DMS 273 (cell line): Measurements from ENCODE around the gene NUDT6.
"Not testable (repeated sequence)": the region's sequence is repeated elsewhere in the genome, so short reads cannot be mapped to it uniquely, and the experiment has no call there.

Source experiments
- DNase-seq: peaks from one replicate; lab custom pipeline; 2025; ENCODE audit not compliant: unreplicated experiment; lab: John Stamatoyannopoulos, UW

Gene NUDT6

GRCh38 chr4:122879001-122879400 lies 43.4 kb downstream of the NUDT6 start:
- no peak for DNase-seq

DNA sequence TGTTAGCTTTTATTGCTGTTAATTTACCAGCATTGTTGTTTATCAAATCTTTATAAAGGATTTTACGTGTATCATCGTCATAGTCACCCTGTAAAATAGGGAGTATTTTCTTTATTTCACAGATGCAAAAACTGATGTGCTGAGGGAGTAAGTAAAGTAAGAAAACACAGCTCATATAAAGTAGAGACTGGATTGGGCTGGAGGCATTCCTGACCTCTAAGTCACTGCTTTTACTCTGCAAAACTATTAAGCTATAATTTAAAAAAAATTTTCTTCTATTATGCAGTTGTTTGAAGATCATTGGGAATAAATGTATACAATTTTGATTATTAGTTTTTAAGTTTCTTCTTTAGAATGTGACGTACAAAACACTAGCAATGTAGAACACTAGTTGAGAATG lies 45.9 kb downstream of the NUDT6 start:
- no peak for DNase-seq

DNA sequence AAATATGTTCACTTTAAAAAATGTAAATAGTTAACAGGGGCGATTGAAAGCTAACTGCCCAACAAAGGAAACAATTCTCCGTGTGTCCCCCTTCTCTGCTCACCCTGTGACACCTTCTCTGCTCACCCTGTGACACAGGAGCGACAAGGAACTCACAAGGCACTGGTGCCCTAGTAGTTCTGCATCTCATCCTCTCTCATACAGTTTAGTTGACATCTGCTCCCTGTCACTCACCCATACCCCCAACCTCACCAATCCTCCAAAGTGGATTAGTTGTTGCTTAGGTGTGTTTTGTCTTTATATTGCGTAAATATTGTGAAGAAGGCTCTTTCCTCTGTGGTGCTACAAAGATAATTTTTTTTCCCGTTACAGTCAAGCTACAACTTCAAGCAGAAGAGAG lies 46.4 kb downstream of the NUDT6 start:
- no peak for DNase-seq

DNA sequence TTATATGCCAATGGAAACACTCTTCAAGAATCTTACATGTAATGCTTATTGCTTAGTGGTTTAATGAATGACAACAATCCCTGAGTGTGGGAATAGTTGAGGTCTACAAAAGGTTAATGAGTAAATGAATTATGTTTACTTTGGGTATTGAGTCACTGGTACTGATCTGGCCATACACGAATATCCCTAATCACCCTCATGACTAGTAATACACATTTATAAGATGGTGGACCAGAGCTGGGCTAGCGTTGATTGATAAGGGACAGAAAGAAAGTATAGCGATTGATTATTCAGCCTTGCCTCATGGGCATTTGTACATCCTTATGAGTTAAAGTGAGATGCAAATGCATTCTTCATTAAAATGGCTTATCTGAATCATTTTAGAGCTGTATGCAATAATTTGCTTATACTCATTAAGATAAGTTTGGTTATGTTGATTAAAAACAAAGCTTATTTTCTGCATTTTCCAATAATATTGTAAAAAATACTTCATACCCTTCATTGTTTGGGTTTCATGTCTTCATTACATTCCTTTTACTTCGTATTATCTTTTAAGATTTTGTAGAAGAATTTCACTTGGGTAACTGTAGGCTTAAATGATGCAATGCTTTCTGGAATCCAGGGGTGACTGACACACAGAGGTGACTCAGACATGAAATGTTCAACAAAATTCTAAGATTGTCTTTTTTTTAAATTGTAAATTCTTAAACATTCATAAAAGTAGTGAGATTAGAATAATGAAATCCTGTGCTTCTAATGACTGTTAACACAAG lies 48.4 kb downstream of the NUDT6 start:
- no peak for DNase-seq

GRCh38 chr4:122873146-122873545 lies 49.3 kb downstream of the NUDT6 start:
- DNase-seq = no peak

- DNase-seq = not testable (repeated sequence)
Measured at GRCh38 chr4:122868235-122868634, 54.2 kb downstream of the NUDT6 start.

- no peak for DNase-seq
Measured at GRCh38 chr4:122865425-122865824, 57.0 kb downstream of the NUDT6 start.

DNA sequence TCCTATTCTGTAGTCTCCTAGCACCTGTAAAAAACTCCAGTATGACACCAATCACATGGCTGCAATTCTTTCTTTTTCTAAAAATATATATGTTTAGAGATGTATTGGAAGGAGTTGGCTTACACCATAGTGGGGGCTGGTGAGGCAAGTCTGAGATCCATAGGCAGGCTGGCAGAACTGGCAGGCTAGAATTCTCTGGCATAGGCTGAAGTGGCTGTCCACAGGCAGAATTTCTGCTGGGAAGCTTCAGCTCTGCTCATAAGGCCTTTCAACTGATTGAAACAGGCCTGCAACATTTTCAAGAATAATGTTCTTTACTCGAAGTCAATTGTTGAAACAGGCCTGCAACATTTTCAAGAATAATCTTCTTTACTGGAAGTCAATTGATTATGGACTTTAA lies 58.8 kb downstream of the NUDT6 start:
- no peak for DNase-seq

- no peak for DNase-seq
Measured at GRCh38 chr4:122861172-122861943, 61.0 kb downstream of the NUDT6 start.

GRCh38 chr4:122858705-122859104 lies 63.7 kb downstream of the NUDT6 start:
- DNase-seq = no peak

- no peak for DNase-seq
Measured at GRCh38 chr4:122857160-122857559, 65.2 kb downstream of the NUDT6 start.

- peak; percentile 16 for DNase-seq
Measured at GRCh38 chr4:122855353-122855890, 67.0 kb downstream of the NUDT6 start.

- peak; percentile 46 for DNase-seq
Measured at GRCh38 chr4:122854447-122855352, 67.7 kb downstream of the NUDT6 start.

- no peak for DNase-seq
Measured at GRCh38 chr4:122851568-122851967, 70.8 kb downstream of the NUDT6 start.

GRCh38 chr4:122849789-122850188 lies 72.6 kb downstream of the NUDT6 start:
- not testable (repeated sequence) for DNase-seq

DNA sequence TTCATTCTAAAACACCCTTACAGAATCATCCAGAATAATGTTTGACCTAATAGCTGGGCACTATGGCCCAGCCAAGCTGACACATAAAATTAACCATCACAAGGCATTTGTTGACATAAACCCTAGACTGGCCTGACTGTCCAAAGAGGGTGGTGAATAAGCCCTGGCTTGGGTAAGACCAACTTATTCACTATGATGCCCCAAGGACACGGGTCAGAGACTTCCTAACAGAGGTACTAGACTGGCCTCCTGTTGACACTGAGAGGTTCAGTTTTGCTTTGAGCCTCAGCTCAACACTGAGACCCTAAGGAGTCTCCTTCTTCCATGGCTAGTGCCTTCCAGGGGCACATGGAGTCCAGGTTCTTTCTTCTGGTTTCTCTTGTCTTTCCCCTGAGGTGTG lies 74.5 kb downstream of the NUDT6 start:
- DNase-seq = no peak

DNA sequence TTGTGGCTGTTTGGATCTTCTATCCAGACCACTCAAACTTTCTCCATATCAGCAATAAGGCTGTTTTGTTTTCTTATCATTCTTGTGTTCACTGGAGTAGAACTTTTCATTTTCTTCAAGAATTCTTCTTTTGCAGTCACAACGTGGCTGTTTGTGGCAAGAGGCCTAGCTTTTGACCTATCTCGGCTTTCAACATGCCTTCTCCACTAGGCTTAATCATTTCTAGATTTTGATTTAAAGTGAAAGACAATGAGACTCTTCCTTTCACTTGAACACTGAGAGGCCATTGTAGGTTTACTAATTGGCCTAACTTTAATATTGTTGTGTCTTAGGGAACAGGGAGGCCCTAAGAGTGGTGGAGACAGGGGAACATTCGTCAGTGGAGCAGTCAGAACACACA lies 76.6 kb downstream of the NUDT6 start:
- DNase-seq = no peak

- no peak for DNase-seq
Measured at GRCh38 chr4:122845066-122845465, 77.3 kb downstream of the NUDT6 start.

GRCh38 chr4:122844391-122844790 lies 78.0 kb downstream of the NUDT6 start:
- DNase-seq = not testable (repeated sequence)

- DNase-seq = no peak
Measured at GRCh38 chr4:122842984-122843531, 79.3 kb downstream of the NUDT6 start.
